ENCODE data around the gene GNA14. TPM values are rescaled to one million over a fixed set of nuclear protein-coding genes. Genes with fewer than 3 reads are reported as not detected.

Gene GNA14
- total RNA-seq, 3 donors from 2014 or later (not counting 1 experiment from before 2014, with no cell fraction given): 1.8 TPM; not detected in 2

DNA sequence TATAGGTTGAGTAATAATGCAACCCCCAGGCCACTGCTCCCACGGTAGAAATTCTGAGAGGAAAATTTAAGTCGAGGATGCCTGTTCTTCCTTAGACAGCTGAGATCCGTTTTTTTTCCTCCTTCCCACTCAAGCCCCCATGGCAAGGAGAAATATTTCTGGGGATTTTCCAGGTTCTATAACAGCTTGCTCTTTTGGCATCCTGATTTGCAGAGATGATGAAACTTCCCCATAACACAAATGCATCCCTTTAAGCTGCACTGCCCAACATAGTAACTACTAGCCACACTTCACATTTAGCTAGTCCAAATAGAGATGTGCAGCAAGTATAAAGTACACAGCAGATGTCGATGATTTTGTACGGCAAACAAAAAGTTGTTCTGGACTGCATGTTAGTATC lies 32.5 kb upstream of the GNA14 start:
- no peak for DNase-seq
- Histone ChIP-seq H3K4me3 (ENCODE audit: low read length) (no peak overlapping the region), H3K9me3 (ENCODE audit: control insufficient read depth, insufficient read depth, low read length) (no peaks in the 10 kb centered on the region), H3K4me1 (ENCODE audit: control insufficient read depth, insufficient read depth, low read length) (no peaks in the 10 kb centered on the region), H3K27ac (ENCODE audit: low read length) (no peak overlapping the region), H3K27me3 (ENCODE audit: control insufficient read depth, insufficient read depth, low read length) (no peaks in the 10 kb centered on the region), H3K36me3 (ENCODE audit: control insufficient read depth, insufficient read depth, low read length) (no peaks in the 10 kb centered on the region)
- Mint-ChIP-seq H3K36me3 (no peaks in the 10 kb centered on the region), H3K27me3 (ENCODE audit: low read depth in 2 of 2) (no peaks in the 10 kb centered on the region), H3K9me3 (no peaks in the 10 kb centered on the region), H3K27ac (no peak overlapping the region), H3K4me3 (no peak overlapping the region), H3K4me1 (no peaks in the 10 kb centered on the region)
- WGBS (ENCODE audit: insufficient coverage): 100% methylated on average over 3 of the region's 5 CpGs
- TF ChIP-seq, protein P1, sequence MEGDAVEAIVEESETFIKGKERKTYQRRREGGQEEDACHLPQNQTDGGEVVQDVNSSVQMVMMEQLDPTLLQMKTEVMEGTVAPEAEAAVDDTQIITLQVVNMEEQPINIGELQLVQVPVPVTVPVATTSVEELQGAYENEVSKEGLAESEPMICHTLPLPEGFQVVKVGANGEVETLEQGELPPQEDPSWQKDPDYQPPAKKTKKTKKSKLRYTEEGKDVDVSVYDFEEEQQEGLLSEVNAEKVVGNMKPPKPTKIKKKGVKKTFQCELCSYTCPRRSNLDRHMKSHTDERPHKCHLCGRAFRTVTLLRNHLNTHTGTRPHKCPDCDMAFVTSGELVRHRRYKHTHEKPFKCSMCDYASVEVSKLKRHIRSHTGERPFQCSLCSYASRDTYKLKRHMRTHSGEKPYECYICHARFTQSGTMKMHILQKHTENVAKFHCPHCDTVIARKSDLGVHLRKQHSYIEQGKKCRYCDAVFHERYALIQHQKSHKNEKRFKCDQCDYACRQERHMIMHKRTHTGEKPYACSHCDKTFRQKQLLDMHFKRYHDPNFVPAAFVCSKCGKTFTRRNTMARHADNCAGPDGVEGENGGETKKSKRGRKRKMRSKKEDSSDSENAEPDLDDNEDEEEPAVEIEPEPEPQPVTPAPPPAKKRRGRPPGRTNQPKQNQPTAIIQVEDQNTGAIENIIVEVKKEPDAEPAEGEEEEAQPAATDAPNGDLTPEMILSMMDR (IDR thresholded peaks at IDR 0.05): no peak
- ATAC-seq: no peak
- intact Hi-C loops (cut with micrococcal nuclease): no loop called here

DNA sequence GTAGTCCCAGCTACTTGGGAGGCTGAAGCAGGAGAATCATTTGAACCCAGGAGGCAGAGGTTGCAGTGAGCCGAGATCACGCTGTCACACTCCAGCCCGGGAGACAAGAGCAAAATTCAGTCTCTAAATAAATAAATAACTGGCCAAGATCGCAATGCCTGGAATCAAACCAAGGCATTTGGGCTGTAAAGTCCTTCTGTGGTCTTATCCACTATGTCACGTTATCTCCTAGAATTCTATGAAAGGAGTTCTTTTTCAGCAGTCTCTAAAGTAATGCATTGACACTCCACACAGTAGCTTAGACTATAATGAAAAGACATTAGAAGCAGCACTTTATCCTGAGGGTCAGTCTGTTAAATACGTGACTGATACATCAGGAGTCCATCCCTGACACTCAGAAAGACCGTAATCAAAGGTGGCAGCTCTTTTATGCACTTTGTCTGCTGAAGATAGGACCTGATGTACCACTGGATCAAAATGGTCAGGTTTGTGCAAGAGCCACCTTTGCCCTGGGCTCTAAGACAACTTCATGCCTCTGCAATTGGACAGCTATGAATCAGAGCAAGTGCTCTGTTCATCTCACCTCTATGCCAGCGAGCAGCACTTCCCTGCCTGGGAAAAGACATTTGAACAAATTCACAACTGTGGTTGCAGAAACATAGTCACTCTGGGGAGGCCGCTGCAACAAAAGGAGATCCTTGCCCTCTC lies 31.7 kb upstream of the GNA14 start:
- H3K36me3 Mint-ChIP-seq: no peaks in the 10 kb centered on the region
- H3K27ac Mint-ChIP-seq: no peak overlapping the region
- DNase-seq (no peak), ATAC-seq (no peak)
- H3K9me3 Mint-ChIP-seq: no peaks in the 10 kb centered on the region
- no peak overlapping the region for H3K4me3 Mint-ChIP-seq
- H3K9me3 ChIP-seq (ENCODE audit: control insufficient read depth, insufficient read depth, low read length): no peaks in the 10 kb centered on the region
- intact Hi-C loops (cut with micrococcal nuclease): no loop called here
- no peaks in the 10 kb centered on the region for H3K27me3 ChIP-seq (ENCODE audit: control insufficient read depth, insufficient read depth, low read length)
- no peak overlapping the region for H3K27ac ChIP-seq (ENCODE audit: low read length)
- H3K4me3 ChIP-seq (ENCODE audit: low read length): no peak overlapping the region
- H3K4me1 Mint-ChIP-seq: no peaks in the 10 kb centered on the region
- no peaks in the 10 kb centered on the region for H3K27me3 Mint-ChIP-seq (ENCODE audit: low read depth in 2 of 2)
- TF ChIP-seq, protein P1 (IDR thresholded peaks at IDR 0.05): no peak
- H3K4me1 ChIP-seq (ENCODE audit: control insufficient read depth, insufficient read depth, low read length): no peaks in the 10 kb centered on the region
- WGBS (ENCODE audit: insufficient coverage): 92% methylated on average over 9 of the region's 9 CpGs
- no peaks in the 10 kb centered on the region for H3K36me3 ChIP-seq (ENCODE audit: control insufficient read depth, insufficient read depth, low read length)

DNA sequence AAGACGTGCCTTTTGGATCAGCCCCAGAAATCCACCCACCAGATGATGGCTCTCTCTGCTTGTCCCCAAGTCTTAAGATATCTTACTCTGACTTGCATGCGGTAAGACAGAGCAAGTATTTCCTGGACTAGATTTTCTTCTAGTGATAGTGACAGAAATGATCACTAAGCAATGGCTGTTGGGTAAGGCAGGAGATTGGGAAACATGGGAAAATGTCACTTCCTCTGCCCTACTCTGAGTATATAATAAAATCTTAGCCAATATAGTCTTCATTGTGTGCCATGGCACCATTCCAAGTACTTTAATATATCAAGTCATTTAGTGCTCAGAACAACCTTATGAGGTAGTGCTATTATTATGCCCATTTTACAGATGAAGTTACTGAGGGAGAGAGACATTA lies 31.0 kb upstream of the GNA14 start:
- Histone ChIP-seq H3K36me3 (ENCODE audit: control insufficient read depth, insufficient read depth, low read length) (no peaks in the 10 kb centered on the region), H3K4me3 (ENCODE audit: low read length) (no peak overlapping the region), H3K4me1 (ENCODE audit: control insufficient read depth, insufficient read depth, low read length) (no peaks in the 10 kb centered on the region), H3K9me3 (ENCODE audit: control insufficient read depth, insufficient read depth, low read length) (no peaks in the 10 kb centered on the region), H3K27me3 (ENCODE audit: control insufficient read depth, insufficient read depth, low read length) (no peaks in the 10 kb centered on the region), H3K27ac (ENCODE audit: low read length) (no peak overlapping the region)
- no peaks in the 10 kb centered on the region for H3K36me3 Mint-ChIP-seq
- H3K4me1 Mint-ChIP-seq: no peaks in the 10 kb centered on the region
- H3K27ac Mint-ChIP-seq: no peak overlapping the region
- DNase-seq: no peak
- WGBS (ENCODE audit: insufficient coverage): 91% methylated on average over 2 of the region's 2 CpGs
- no peak for ATAC-seq
- intact Hi-C loops (cut with micrococcal nuclease): no loop called here
- no peaks in the 10 kb centered on the region for H3K9me3 Mint-ChIP-seq
- H3K4me3 Mint-ChIP-seq: no peak overlapping the region
- TF ChIP-seq, protein P1 (IDR thresholded peaks at IDR 0.05): no peak
- H3K27me3 Mint-ChIP-seq (ENCODE audit: low read depth in 2 of 2): peaks cover 0 to under 1% of the 10 kb centered on the region in 2 donors
